HG03159 (cell line): Measurements from ENCODE around the gene RIMBP2.

ENCODE experiments used
- ATAC-seq: cut with Tn5 transposase; IDR thresholded peaks from one replicate; pipeline ENCODE4 v1.9.1; 2021; ENCODE audit warnings: mild to moderate bottlenecking, moderate library complexity; ENCODE audit not compliant: unreplicated experiment

Gene RIMBP2

GRCh38 chr12:130351326-130351725, 364.8 kb downstream of the RIMBP2 start:
- ATAC-seq = no peak

- no peak for ATAC-seq
These were observed 365.4 kb downstream of the RIMBP2 start for GRCh38 chr12:130350715-130351114.

GRCh38 chr12:130347588-130347987, 368.5 kb downstream of the RIMBP2 start:
- ATAC-seq = no peak
